Astrocyte (in vitro differentiated cells and primary cell): ENCODE data around the gene TCF20.

Experiments
- EZH2 ChIP-seq: IDR thresholded peaks from 2 replicates; pipeline ENCODE4 v1.6.1; 2012; ENCODE audit warnings: mild to moderate bottlenecking, low read length, inconsistent platforms; ENCODE audit not compliant: insufficient read depth
- TF ChIP-seq, protein P1 (sequence below): IDR thresholded peaks from 2 replicates; pipeline ENCODE4 v1.5.1; 2011; ENCODE audit warnings: low read depth, mild to moderate bottlenecking, inconsistent platforms, low read length, moderate library complexity; ENCODE audit not compliant: insufficient read depth

DNA sequence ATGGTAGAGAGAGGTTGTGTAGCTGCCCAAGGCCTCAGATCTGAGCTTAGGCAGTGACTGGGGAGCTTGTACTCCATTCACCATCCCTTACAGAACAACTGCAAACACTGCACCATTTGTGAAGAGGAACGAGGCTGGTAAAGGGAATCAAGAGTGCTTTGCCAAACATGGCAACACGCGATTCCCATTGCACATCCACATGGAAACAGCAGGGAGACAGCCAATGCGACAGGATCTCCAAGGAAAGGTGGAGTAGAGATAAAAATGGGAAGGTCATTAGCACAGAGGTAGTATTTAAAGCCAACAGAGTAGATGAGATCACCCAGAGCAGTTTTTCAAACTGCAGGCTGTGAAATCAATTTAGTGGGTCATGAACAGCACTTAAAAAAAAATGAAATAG, 42.0 kb downstream of the TCF20 start:
- TF ChIP-seq, protein P1, sequence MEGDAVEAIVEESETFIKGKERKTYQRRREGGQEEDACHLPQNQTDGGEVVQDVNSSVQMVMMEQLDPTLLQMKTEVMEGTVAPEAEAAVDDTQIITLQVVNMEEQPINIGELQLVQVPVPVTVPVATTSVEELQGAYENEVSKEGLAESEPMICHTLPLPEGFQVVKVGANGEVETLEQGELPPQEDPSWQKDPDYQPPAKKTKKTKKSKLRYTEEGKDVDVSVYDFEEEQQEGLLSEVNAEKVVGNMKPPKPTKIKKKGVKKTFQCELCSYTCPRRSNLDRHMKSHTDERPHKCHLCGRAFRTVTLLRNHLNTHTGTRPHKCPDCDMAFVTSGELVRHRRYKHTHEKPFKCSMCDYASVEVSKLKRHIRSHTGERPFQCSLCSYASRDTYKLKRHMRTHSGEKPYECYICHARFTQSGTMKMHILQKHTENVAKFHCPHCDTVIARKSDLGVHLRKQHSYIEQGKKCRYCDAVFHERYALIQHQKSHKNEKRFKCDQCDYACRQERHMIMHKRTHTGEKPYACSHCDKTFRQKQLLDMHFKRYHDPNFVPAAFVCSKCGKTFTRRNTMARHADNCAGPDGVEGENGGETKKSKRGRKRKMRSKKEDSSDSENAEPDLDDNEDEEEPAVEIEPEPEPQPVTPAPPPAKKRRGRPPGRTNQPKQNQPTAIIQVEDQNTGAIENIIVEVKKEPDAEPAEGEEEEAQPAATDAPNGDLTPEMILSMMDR, result no peak
- no peak for TF ChIP-seq EZH2
